IMR-90 (cell line): Measurements from ENCODE around the gene MAP3K9. TPM values are rescaled to one million over a fixed set of nuclear protein-coding genes. Genes with fewer than 3 reads are reported as not detected.

Experiments
- ATAC-seq: fragments of 200-7000 bp; cut with Tn5 transposase; 2 replicates; pipeline ENCODE4 v1.9.1; 2020; ENCODE audit warnings: low read depth, mild to moderate bottlenecking, moderate library complexity
- BruUV-seq: library from RNA; stranded (reverse); fragments of 400-500 nt; replicated peaks from 2 replicates; lab custom pipeline; 2021; lab: Mats Ljungman, UMichigan
- CTCF ChIA-PET: fragments of 300-600 bp; formaldehyde crosslinking; extraction: SDS; loops from one replicate; lab custom pipeline; 2021; ENCODE audit warnings: antibody characterized with exemption; lab: Yijun Ruan, JAX
- POLR2A ChIA-PET: fragments of 300-600 bp; sonication (Branson Sonifier 250); formaldehyde crosslinking; loops from one replicate; lab custom pipeline; 2022; ENCODE audit warnings: antibody characterized with exemption; ENCODE audit not compliant: unreplicated experiment; lab: Charles Lee
- DNase-seq: peaks from one replicate; pipeline ENCODE4 v3.0.0; 2013
- H2AFZ ChIP-seq: replicated peaks from 2 replicates; pipeline ENCODE3; 2013; ENCODE audit warnings: low read length, mild to moderate bottlenecking; ENCODE audit not compliant: poor library complexity
- H2AK5ac ChIP-seq: 2 replicates; pipeline ENCODE4 v1.6.1; 2013; ENCODE audit warnings: low read depth, low read length, inconsistent platforms
- H2AK9ac ChIP-seq: replicated peaks from 2 replicates; pipeline ENCODE3; 2013; ENCODE audit warnings: mild to moderate bottlenecking, low read depth, low read length, moderate library complexity; ENCODE audit not compliant: poor library complexity
- H2BK120ac ChIP-seq: 2 replicates; pipeline ENCODE4 v1.6.1; 2013; ENCODE audit warnings: low read depth, low read length, inconsistent platforms
- H2BK15ac ChIP-seq: 3 replicates; pipeline ENCODE4 v1.6.1; 2013; ENCODE audit warnings: low read depth, low read length, inconsistent platforms
- H2BK20ac ChIP-seq: 2 replicates; pipeline ENCODE4 v1.6.1; 2013; ENCODE audit warnings: low read depth, mild to moderate bottlenecking, inconsistent platforms, low read length, moderate library complexity
- H2BK5ac ChIP-seq: 2 replicates; pipeline ENCODE4 v1.6.1; 2013; ENCODE audit warnings: mild to moderate bottlenecking, low read depth, low read length, inconsistent platforms; ENCODE audit not compliant: poor library complexity, severe bottlenecking
- H3K14ac ChIP-seq: replicated peaks from 2 replicates; pipeline ENCODE4 v1.6.1; 2013; ENCODE audit warnings: low read depth, low read length, inconsistent platforms
- H3K18ac ChIP-seq: 2 replicates; pipeline ENCODE4 v1.6.1; 2013; ENCODE audit warnings: low read depth, low read length, control low read depth
- H3K23ac ChIP-seq: 2 replicates; pipeline ENCODE4 v1.6.1; 2013; ENCODE audit warnings: low read depth, low read length, inconsistent platforms
- H3K27ac ChIP-seq: 2 replicates; pipeline ENCODE4 v1.5.1; 2013; ENCODE audit warnings: mild to moderate bottlenecking, control low read depth, low read length; ENCODE audit not compliant: insufficient read depth
- H3K27me3 ChIP-seq: 2 replicates; pipeline ENCODE4 v1.6.1; 2013; ENCODE audit warnings: low read length; ENCODE audit not compliant: control insufficient read depth, insufficient read depth
- H3K36me3 ChIP-seq: 2 replicates; pipeline ENCODE4 v1.6.1; 2013; ENCODE audit warnings: low read length, mixed read lengths; ENCODE audit not compliant: control insufficient read depth, insufficient read depth
- H3K4ac ChIP-seq: 2 replicates; pipeline ENCODE4 v1.6.1; 2013; ENCODE audit warnings: low read depth, low read length, inconsistent platforms
- H3K4me1 ChIP-seq: 2 replicates; pipeline ENCODE4 v1.6.1; 2013; ENCODE audit warnings: low read length, mixed read lengths; ENCODE audit not compliant: control insufficient read depth, insufficient read depth
- H3K4me2 ChIP-seq: 2 replicates; pipeline ENCODE4 v1.6.1; 2013; ENCODE audit warnings: low read depth, mild to moderate bottlenecking, control low read depth, low read length, moderate library complexity
- H3K4me3 ChIP-seq: 2 replicates; pipeline ENCODE4 v1.5.1; 2013; ENCODE audit warnings: low read depth, mild to moderate bottlenecking, control low read depth, low read length, moderate library complexity; ENCODE audit not compliant: insufficient read depth
- H3K56ac ChIP-seq: 2 replicates; pipeline ENCODE4 v1.6.1; 2013; ENCODE audit warnings: low read length, inconsistent platforms; ENCODE audit not compliant: insufficient read depth; ENCODE audit errors: extremely low read depth
- H3K79me1 ChIP-seq, 2 experiments: 2 replicates each; pipeline ENCODE4 v1.6.1; 2013; ENCODE audit warnings: low read length in 2 of 2, inconsistent platforms in 1 of 2, low read depth in 1 of 2
- H3K9ac ChIP-seq: 2 replicates; pipeline ENCODE4 v1.6.1; 2013; ENCODE audit warnings: low read depth, low read length, control low read depth
- H3K9me1 ChIP-seq: 2 replicates; pipeline ENCODE4 v1.6.1; 2013; ENCODE audit warnings: low read length, inconsistent platforms; ENCODE audit not compliant: insufficient read depth
- H3K9me3 ChIP-seq: 2 replicates; pipeline ENCODE4 v1.6.1; 2013; ENCODE audit warnings: low read length; ENCODE audit not compliant: control insufficient read depth, insufficient read depth
- H4K20me1 ChIP-seq: 2 replicates; pipeline ENCODE4 v1.6.1; 2013; ENCODE audit warnings: low read length, inconsistent platforms; ENCODE audit not compliant: insufficient read depth
- H4K5ac ChIP-seq: 2 replicates; pipeline ENCODE4 v1.6.1; 2013; ENCODE audit warnings: mild to moderate bottlenecking, low read depth, low read length, control low read depth
- H4K8ac ChIP-seq, 2 experiments: 2 replicates each; pipeline ENCODE4 v1.6.1; 2013; ENCODE audit warnings: low read depth in 2 of 2, low read length in 2 of 2, control low read depth in 1 of 2, inconsistent platforms in 1 of 2
- H4K91ac ChIP-seq: 2 replicates; pipeline ENCODE4 v1.6.1; 2013; ENCODE audit warnings: low read depth, low read length, inconsistent platforms; ENCODE audit not compliant: insufficient read depth
- BHLHE40 ChIP-seq: fragments of 150-350 bp; IDR thresholded peaks from 2 replicates; pipeline ENCODE4 v1.6.1; 2016; ENCODE audit warnings: mild to moderate bottlenecking, low read depth, low read length
- CEBPB ChIP-seq: IDR thresholded peaks from 2 replicates; pipeline ENCODE4 v1.6.1; 2012; ENCODE audit warnings: low read depth, low read length, improper control_type of control experiment
- CHD1 ChIP-seq: IDR thresholded peaks from 2 replicates; pipeline ENCODE4 v1.6.1; 2012; ENCODE audit warnings: low read depth, low read length, improper control_type of control experiment
- FOS ChIP-seq: fragments of 150-350 bp; IDR thresholded peaks from 2 replicates; pipeline ENCODE4 v1.6.1; 2016; ENCODE audit warnings: low read depth, low read length
- MAFK ChIP-seq: IDR thresholded peaks from 2 replicates; pipeline ENCODE4 v1.6.1; 2012; ENCODE audit warnings: low read depth, low read length, improper control_type of control experiment
- MXI1 ChIP-seq: IDR thresholded peaks from 2 replicates; pipeline ENCODE4 v1.6.1; 2012; ENCODE audit warnings: low read depth, mild to moderate bottlenecking, low read length, moderate library complexity, borderline replicate concordance
- NFE2L2 ChIP-seq: fragments of 150-350 bp; IDR thresholded peaks from 2 replicates; pipeline ENCODE4 v1.6.1; 2016; ENCODE audit warnings: low read depth, mild to moderate bottlenecking, low read length
- RAD21 ChIP-seq: IDR thresholded peaks from 2 replicates; pipeline ENCODE4 v1.6.1; 2012; ENCODE audit warnings: low read length, improper control_type of control experiment
- RCOR1 ChIP-seq: IDR thresholded peaks from 2 replicates; pipeline ENCODE4 v1.6.1; 2012; ENCODE audit warnings: mild to moderate bottlenecking, low read length, improper control_type of control experiment; ENCODE audit not compliant: insufficient replicate concordance
- RFX5 ChIP-seq: IDR thresholded peaks from 2 replicates; pipeline ENCODE4 v1.8.0; 2012; ENCODE audit warnings: low read depth, mild to moderate bottlenecking, low read length, moderate library complexity
- WGBS, 2 experiments: methylation state at CpG; one replicate each; pipeline versions ENCODE4 v1.1.5 to v1.1.7; 2013; ENCODE audit warnings: missing lambda C conversion rate in 2 of 2; ENCODE audit not compliant: insufficient read length in 1 of 2; ENCODE audit errors: extremely low coverage in 2 of 2; 5-methylcytosine and 5-hydroxymethylcytosine counted together
- dilution Hi-C: fragments of 300-500 bp; cut with HindIII; formaldehyde crosslinking; loops from one replicate; pipeline ENCODE4 v1.14.3; 2018; ENCODE audit warnings: low sequenced_read_pairs; ENCODE audit not compliant: unreplicated experiment
- in situ Hi-C: fragments of 300-500 bp; cut with MboI; formaldehyde crosslinking; loops from 3 replicates; pipeline ENCODE4 v1.14.3; 2019; ENCODE audit warnings: low sequenced_read_pairs, inconsistent platforms, mixed read lengths
- intact Hi-C: fragments of 100-400 bp; cut with micrococcal nuclease; formaldehyde crosslinking; loops from 2 replicates; pipeline ENCODE4 v1.10.0; 2022
- polyA plus RNA-seq, 3 experiments: library from polyadenylated mRNA; depleted of rRNA; stranded (reverse); fragments of >200 nt; gene quantifications; 2 replicates each; pipeline ENCODE4 v1.2.3, GENCODE V29; 2012; ENCODE audit warnings: low replicate concordance in 1 of 3
- total RNA-seq: library from RNA; depleted of rRNA; stranded (reverse); fragments of >200 nt; gene quantifications from 2 replicates; pipeline ENCODE4 v1.2.3, GENCODE V29; 2012
- TF ChIP-seq, protein P1 (sequence below): conservative IDR thresholded peaks from 2 replicates; pipeline ENCODE4 v1.5.1; 2012; ENCODE audit warnings: mild to moderate bottlenecking, low read depth, low read length, improper control_type of control experiment
- TF ChIP-seq, protein P2 (sequence below): fragments of 150-350 bp; IDR thresholded peaks from 2 replicates; pipeline ENCODE4 v1.6.1; 2016; ENCODE audit warnings: low read depth, mild to moderate bottlenecking, low read length, moderate library complexity, borderline replicate concordance

MAP3K9 gene
- total and polyA plus RNA-seq, 2 of the 4 experiments (the other 2 are of a cell fraction), result 0.17 to 0.18 TPM

DNA sequence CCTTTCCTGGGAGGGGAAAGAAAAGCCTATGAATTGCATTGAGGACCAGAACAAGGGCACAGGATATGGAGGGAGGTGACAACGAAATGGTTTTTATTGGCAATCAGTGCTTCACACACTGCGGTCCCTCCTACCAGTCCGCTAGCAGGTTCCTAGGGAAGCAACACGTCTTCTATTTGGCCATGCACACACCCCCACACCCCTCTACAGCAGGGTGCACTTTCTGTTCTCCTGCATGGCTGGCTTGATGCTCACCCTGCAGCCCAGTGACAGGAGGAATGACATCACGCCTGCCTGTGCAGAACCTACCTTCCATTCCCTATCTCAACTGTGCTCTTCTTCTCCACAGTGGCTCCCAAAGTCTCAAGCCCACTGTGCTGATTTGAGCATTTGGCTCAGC is 109.7 kb downstream of the MAP3K9 start:
- no TSS peak for BruUV-seq
- H2BK15ac ChIP-seq, result no peak overlapping the region
- H3K14ac ChIP-seq, result no peak overlapping the region
- no peak overlapping the region for H3K4me3 ChIP-seq
- no peak overlapping the region for H2BK20ac ChIP-seq
- no peak overlapping the region for H4K5ac ChIP-seq
- H2AFZ ChIP-seq, result no peak overlapping the region
- no peak overlapping the region for H4K8ac ChIP-seq
- H3K9me3 ChIP-seq, result no peaks in the 10 kb centered on the region
- H3K4ac ChIP-seq, result no peak overlapping the region
- H3K23ac ChIP-seq, result no peak overlapping the region
- in situ Hi-C loops, result no loop called here
- intact Hi-C loops, result no loop called here
- no peak for ATAC-seq
- no peak overlapping the region for H2AK5ac ChIP-seq
- no peaks in the 10 kb centered on the region for H3K36me3 ChIP-seq
- no peak overlapping the region for H3K9ac ChIP-seq
- H2BK120ac ChIP-seq, result no peak overlapping the region
- WGBS, 2 experiments, result 64% methylated on average over 1 of the region's 5 CpGs; no CpG with 5 or more reads in 1 of the 2 experiments
- dilution Hi-C loops, result no loop called here
- no peak overlapping the region for H2BK5ac ChIP-seq
- no peak for TF ChIP-seq CHD1
- no peak for TF ChIP-seq BHLHE40
- no peak for TF ChIP-seq MAFK
- TF ChIP-seq, protein P1, sequence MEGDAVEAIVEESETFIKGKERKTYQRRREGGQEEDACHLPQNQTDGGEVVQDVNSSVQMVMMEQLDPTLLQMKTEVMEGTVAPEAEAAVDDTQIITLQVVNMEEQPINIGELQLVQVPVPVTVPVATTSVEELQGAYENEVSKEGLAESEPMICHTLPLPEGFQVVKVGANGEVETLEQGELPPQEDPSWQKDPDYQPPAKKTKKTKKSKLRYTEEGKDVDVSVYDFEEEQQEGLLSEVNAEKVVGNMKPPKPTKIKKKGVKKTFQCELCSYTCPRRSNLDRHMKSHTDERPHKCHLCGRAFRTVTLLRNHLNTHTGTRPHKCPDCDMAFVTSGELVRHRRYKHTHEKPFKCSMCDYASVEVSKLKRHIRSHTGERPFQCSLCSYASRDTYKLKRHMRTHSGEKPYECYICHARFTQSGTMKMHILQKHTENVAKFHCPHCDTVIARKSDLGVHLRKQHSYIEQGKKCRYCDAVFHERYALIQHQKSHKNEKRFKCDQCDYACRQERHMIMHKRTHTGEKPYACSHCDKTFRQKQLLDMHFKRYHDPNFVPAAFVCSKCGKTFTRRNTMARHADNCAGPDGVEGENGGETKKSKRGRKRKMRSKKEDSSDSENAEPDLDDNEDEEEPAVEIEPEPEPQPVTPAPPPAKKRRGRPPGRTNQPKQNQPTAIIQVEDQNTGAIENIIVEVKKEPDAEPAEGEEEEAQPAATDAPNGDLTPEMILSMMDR, result no peak
- no peak for TF ChIP-seq MXI1
- TF ChIP-seq RAD21, result no peak
- TF ChIP-seq, protein P2, sequence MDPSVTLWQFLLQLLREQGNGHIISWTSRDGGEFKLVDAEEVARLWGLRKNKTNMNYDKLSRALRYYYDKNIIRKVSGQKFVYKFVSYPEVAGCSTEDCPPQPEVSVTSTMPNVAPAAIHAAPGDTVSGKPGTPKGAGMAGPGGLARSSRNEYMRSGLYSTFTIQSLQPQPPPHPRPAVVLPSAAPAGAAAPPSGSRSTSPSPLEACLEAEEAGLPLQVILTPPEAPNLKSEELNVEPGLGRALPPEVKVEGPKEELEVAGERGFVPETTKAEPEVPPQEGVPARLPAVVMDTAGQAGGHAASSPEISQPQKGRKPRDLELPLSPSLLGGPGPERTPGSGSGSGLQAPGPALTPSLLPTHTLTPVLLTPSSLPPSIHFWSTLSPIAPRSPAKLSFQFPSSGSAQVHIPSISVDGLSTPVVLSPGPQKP, result no peak
- no peak for TF ChIP-seq RCOR1
- TF ChIP-seq NFE2L2, result no peak
- TF ChIP-seq FOS, result no peak
- no peak for TF ChIP-seq RFX5
- TF ChIP-seq CEBPB, result no peak
- ChIA-PET CTCF (no interaction called here), POLR2A (no interaction called here)
- H3K27me3 ChIP-seq, result peaks cover 5% of the 10 kb centered on the region
- no peak for DNase-seq
- H3K9me1 ChIP-seq, result no peaks in the 10 kb centered on the region
- no peak overlapping the region for H4K91ac ChIP-seq
- H3K79me1 ChIP-seq, result no peaks in the 10 kb centered on the region
- H3K56ac ChIP-seq, result no peak overlapping the region
- no peak overlapping the region for H3K4me2 ChIP-seq
- no peaks in the 10 kb centered on the region for H3K4me1 ChIP-seq
- H3K18ac ChIP-seq, result no peak overlapping the region
- no peak overlapping the region for H3K27ac ChIP-seq
- no peaks in the 10 kb centered on the region for H4K20me1 ChIP-seq
- H2AK9ac ChIP-seq, result no peak overlapping the region
